NCI-H2081 (cell line): ENCODE results near the gene HPGD.
A peak's percentile ranks its signal among the peaks of the same experiment; 100 is the strongest.

ENCODE experiments used
- DNase-seq, 2 experiments: peaks; one replicate each; lab custom pipeline; 2025; lab: John Stamatoyannopoulos, UW

HPGD gene

DNA sequence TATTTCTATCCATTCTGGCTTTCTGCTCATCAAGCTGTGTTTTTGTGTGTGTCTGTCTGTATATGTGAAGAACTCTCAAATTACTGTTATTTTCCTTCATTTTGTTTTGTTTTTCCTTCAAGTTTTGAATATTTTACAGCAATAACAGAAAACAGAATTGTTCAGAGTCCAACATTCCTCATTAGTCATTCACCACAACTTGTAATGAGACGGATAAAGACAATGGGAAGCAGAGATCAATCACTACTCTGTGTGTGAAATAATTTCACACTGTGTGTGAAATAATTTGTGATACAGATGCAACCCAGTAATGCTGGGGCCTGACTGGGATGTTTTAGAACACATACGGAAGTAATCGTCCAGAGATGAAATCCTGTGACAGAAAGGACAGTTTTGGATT lies 55.2 kb downstream of the HPGD start:
- no peak for DNase-seq

DNA sequence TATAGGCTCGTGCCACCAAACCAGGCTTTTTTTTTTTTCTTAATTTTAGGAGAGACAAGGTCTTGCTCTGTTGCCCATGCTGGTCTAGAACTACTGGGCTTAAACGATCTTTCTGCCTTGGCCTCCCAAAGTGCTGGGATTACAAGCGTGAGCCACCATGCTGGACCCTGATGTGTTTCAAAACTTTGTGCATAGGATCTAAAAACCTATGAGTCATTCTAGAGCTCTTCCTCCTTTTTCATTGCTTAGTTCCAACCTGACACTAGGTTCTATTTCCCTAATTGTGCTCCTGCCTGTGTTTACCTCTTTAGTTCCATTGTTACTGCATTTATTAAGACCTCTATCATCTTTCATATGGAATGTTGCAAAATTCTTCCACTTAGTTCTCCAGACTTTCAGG lies 57.3 kb downstream of the HPGD start:
- no peak for DNase-seq

DNA sequence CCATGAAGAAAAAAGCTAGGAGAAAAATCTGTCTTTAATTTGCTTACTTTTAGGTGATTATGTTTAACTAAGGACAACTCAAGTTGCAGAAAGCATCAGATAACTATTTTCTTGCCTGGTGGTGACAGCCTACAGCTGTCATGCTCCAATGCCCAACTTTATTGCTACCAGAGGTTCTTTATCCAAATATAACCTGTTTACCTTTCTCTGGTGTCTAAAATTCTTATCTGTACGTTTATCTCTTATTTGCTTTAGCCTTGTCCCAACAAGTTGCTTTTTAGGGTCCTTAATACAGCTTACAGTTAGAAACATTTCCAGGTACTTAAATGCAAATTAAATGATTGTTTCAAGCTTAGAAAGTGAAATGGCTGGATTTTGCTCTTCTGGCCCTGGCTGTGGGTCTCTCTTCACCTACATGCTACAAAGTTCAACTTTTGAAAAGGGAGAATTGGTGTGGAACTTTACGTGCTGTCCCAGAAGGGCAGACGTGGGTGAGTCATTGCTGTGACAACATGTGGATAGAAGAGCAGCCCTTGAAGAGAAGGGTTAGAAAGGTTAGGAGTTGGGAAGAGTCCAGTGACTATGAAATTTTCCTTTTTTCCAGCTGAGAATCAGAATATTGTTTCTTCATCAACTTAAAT lies 60.7 kb downstream of the HPGD start:
- no peak for DNase-seq

DNA sequence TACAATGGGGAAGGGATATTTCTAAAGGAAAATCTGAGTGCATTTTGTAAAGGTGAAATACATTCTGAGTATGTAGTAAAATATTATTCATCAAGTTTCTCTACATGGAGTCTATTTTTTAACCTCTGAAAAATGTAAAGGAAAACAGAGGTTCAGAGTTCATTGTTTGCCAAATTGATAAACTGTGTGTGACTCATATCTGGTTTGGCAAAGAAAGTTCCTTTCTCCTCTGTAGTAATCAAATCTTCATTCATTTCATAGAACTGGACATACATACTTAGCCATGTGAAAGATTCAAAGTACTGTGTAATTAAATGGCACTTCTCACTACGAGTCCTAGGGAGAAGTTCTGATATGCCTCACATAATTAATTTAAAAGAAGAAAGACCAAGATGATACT lies 61.6 kb downstream of the HPGD start:
- no peak for DNase-seq

DNA sequence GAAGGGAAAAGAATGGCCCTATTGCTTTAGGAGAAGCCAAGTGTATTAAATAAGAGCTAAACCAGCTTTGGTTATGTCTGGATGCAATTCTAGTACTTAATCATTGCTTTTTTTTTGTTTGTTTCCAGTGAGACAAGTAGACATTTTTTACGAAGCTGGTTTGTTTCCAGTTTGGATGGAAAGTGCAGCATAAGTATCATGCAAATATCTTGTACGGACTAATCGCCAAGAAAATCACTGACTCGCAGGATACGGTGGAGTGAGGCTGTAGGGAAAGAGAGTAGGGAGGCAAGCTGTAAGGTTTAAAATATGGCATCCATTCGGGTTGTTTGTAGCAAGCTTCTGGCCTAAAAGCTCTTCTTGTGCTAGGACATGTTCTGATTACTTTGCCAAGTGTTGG lies 64.8 kb downstream of the HPGD start:
- no peak for DNase-seq

DNA sequence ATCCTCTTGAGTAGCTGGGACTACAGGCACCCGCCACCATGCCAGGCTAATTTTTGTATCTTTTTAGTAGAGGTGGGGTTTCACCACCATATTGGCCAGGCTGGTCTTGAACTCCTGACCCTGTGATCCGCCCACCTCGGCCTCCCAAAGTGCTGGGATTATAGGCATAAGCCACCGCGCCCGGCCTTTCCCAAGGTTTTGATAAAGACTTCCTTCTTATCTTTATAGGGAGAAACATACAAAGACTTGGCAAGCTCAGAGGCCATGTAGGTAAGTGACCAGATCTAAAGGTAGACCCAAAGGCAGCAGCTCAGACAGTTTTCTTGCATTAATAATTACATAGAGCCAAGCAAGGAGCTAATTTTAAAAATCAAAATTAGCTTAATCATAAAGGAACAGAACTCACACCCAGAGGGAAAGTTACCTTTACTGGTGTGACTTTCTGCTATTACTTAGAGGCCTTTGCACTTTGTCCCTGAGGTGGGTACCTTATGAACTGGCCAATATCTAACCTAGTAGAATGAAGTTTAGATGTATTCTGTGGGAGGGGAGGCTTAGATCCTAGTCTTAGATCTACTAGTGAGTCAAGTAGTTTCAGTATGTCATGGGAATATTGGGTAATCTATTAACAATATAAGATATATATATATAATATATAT lies 67.3 kb downstream of the HPGD start:
- DNase-seq: no peak

DNA sequence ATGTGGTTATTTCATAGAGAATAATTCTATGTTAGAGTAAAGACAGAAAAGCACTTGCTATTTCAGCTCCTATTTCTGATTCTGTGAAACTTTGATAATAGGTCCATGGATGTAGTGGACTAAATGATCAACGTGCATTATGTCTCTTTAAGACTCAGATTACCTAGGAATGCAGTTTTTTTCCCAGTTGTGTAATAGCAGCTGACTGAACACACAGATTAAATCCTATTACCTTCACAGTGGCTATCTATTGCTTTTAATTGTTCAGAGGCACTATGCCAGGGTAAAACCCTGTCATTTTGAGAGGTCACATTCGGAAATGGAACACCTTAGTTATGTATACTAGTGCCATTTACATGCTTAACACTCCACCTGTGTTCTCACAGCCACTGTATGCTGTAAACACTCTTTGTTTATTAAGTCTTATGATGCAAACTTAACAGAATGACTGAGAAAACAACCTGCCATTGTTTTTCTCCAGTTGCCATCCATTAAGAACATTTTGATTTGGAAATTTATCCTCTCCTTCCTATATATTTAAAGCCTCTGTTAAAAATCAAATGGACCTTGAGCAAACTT lies 70.5 kb downstream of the HPGD start:
- DNase-seq: peak in 1 of 2 experiments; percentile 23

DNA sequence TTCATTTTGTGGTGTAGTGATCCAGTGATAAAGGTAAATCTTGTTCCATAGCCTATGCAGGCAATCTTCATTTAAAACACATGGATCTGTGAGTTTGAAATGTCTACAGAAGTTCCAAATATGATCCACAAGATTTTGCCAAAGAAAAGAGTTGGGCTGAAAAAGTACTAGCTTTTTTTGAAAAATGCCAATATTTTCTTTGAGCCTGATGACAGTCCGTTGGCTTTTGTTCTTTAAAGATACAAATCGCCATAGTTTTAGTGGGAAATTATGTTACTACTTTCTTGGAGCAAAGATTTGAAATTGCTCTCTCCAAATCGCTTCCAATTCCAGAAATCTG lies 71.5 kb downstream of the HPGD start:
- DNase-seq: no peak

DNA sequence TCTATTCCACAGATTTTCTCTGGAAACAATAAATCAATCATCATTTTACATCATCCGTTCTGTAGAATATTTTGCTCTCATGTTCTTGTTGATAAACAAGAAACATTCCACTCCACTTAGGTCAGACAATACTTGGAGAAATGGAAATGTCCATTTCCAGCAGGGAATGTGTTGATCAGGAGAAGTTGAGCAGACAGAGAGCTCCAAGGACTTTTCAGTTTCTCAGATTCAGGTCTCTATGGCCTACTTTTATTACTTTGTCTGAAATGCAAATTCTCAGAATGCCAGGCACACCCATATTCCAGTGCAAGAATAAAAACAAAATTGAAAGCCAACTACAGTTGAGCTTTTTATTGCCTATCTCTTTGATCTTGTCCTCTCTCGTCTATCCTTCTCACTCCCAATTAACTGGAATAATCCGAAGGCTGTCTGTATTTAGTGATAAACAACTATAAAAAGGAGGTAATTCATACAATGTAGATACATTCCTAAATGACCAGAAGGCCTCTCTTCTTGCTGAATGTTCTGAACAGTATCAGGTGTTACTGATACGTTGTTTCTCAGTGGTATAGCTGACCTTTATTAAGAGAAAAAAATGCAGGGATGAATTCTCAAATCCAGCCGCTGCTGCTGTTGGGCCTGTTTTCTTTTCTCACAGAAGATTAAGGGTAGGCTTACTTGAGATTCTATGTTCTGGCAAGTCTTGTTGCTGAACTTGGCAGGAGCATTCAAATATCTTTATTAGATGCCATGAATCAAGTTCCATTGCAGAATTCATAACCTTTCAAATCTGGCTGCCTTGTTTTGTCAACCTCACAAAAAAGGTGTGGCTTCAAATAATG lies 72.1 kb downstream of the HPGD start:
- no peak for DNase-seq

DNA sequence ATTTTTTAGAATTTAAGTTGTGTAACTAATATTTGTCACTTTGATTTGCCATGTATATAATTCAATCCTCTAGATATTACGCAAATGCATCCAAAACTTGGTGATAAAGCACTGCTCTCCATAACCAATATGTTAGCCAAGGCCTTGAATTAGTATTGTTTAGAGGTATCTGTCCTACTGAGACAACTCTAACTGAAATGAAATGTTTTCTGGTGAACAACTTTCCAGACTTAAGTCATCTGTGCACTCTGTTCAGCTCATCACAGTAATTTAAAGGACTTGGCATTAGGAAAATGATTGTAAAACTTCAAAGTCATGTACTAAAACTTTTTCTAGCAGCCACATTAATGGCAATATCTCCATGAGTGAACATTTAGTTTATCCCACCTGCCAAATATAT lies 73.1 kb downstream of the HPGD start:
- no peak for DNase-seq

DNA sequence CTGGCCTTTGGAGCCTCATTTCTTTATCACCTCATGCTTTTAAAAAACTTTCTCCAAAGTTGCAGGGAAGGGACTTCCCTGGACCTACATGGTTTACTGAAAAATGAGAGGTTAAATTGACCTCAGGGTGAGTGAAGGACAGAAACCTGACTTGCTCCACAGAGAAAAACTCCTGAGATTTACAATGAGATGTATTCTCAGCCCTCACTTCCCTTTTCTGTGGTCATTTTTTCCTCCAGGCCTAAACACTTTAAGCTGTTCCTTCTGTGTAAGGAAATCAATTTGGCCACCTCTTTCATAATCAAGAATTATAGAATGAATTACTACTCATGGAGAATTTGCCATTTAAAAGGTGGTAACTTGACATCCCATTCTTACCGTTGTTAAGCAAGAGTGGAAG lies 77.9 kb downstream of the HPGD start:
- no peak for DNase-seq
